ENCODE data around the gene GIGYF2.

Gene GIGYF2

GRCh38 chr2:232767866-232768265, 70.7 kb downstream of the GIGYF2 start:
- H3K27me3 ChIP-seq (replicated peaks; ENCODE audit: control insufficient read depth, insufficient read depth, low read length), result no peaks in the 10 kb centered on the region
- DNase-seq (ENCODE audit: extremely low read depth, insufficient read length), result no peak
- H3K4me3 ChIP-seq (replicated peaks; ENCODE audit: low read depth, low read length), result no peak overlapping the region
- TF ChIP-seq, protein P1, sequence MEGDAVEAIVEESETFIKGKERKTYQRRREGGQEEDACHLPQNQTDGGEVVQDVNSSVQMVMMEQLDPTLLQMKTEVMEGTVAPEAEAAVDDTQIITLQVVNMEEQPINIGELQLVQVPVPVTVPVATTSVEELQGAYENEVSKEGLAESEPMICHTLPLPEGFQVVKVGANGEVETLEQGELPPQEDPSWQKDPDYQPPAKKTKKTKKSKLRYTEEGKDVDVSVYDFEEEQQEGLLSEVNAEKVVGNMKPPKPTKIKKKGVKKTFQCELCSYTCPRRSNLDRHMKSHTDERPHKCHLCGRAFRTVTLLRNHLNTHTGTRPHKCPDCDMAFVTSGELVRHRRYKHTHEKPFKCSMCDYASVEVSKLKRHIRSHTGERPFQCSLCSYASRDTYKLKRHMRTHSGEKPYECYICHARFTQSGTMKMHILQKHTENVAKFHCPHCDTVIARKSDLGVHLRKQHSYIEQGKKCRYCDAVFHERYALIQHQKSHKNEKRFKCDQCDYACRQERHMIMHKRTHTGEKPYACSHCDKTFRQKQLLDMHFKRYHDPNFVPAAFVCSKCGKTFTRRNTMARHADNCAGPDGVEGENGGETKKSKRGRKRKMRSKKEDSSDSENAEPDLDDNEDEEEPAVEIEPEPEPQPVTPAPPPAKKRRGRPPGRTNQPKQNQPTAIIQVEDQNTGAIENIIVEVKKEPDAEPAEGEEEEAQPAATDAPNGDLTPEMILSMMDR (IDR thresholded peaks at IDR 0.05; ENCODE audit: insufficient read depth, low read length, poor library complexity, severe bottlenecking), result no peak
- peaks cover 6% of the 10 kb centered on the region; the same call in 1 of the 2 replicates for H3K36me3 ChIP-seq (ENCODE audit: control insufficient read depth, insufficient read depth, low read length)

- Histone ChIP-seq H3K27me3 (replicated peaks; ENCODE audit: control insufficient read depth, insufficient read depth, low read length) (no peaks in the 10 kb centered on the region), H3K4me3 (replicated peaks; ENCODE audit: low read depth, low read length) (no peak overlapping the region), H3K36me3 (ENCODE audit: control insufficient read depth, insufficient read depth, low read length) (peaks cover 4% of the 10 kb centered on the region; the same call in 1 of the 2 replicates)
- no peak for DNase-seq (ENCODE audit: extremely low read depth, insufficient read length)
- TF ChIP-seq, protein P1 (IDR thresholded peaks at IDR 0.05; ENCODE audit: insufficient read depth, low read length, poor library complexity, severe bottlenecking), result no peak
These were observed 73.1 kb downstream of the GIGYF2 start for GRCh38 chr2:232770207-232770606.

- DNase-seq (ENCODE audit: extremely low read depth, insufficient read length), result no peak
- Histone ChIP-seq H3K27me3 (replicated peaks; ENCODE audit: control insufficient read depth, insufficient read depth, low read length) (no peaks in the 10 kb centered on the region), H3K36me3 (ENCODE audit: control insufficient read depth, insufficient read depth, low read length) (peaks cover 4% of the 10 kb centered on the region; the same call in 1 of the 2 replicates), H3K4me3 (replicated peaks; ENCODE audit: low read depth, low read length) (no peak overlapping the region)
- TF ChIP-seq, protein P1 (IDR thresholded peaks at IDR 0.05; ENCODE audit: insufficient read depth, low read length, poor library complexity, severe bottlenecking), result no peak
These were observed 74.7 kb downstream of the GIGYF2 start for GRCh38 chr2:232771870-232772269.

- H3K36me3 ChIP-seq (ENCODE audit: control insufficient read depth, insufficient read depth, low read length), result peaks cover 4% of the 10 kb centered on the region; the same call in 1 of the 2 replicates
These were observed 75.4 kb downstream of the GIGYF2 start for GRCh38 chr2:232772531-232772930.

DNA sequence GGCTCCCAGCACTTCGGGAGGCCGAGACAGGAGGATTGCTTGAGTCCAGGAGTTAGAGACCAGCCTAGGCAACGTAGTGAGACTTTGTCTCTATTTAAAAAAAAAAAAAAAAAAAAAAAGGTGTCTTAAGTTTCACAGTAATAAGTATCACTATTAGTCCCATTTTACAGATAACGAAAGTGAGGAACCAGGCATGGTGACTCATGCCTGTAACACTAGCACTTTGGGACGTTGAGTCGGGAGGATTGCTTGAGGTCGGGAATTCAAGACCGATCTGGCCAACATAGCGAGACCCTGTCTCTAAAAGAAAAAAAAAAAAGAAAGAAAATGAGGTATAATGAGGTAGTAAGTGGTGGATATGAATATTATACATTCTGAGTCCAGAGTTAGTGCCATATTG, 76.7 kb downstream of the GIGYF2 start:
- Histone ChIP-seq H3K36me3 (ENCODE audit: control insufficient read depth, insufficient read depth, low read length) (peaks cover 1% of the 10 kb centered on the region; the same call in 1 of the 2 replicates), H3K27me3 (replicated peaks; ENCODE audit: control insufficient read depth, insufficient read depth, low read length) (no peaks in the 10 kb centered on the region), H3K4me3 (replicated peaks; ENCODE audit: low read depth, low read length) (no peak overlapping the region)
- TF ChIP-seq, protein P1 (IDR thresholded peaks at IDR 0.05; ENCODE audit: insufficient read depth, low read length, poor library complexity, severe bottlenecking), result no peak
- peak; percentile 35 for DNase-seq (ENCODE audit: extremely low read depth, insufficient read length)

More at GRCh38 chr2:232772531-232772930, 75.4 kb downstream of the GIGYF2 start:
- TF ChIP-seq, protein P1 (IDR thresholded peaks at IDR 0.05; ENCODE audit: insufficient read depth, low read length, poor library complexity, severe bottlenecking), result no peak
- peak; percentile 47 for DNase-seq (ENCODE audit: extremely low read depth, insufficient read length)
- no peaks in the 10 kb centered on the region for H3K27me3 ChIP-seq (replicated peaks; ENCODE audit: control insufficient read depth, insufficient read depth, low read length)
- H3K4me3 ChIP-seq (replicated peaks; ENCODE audit: low read depth, low read length), result no peak overlapping the region

DNA sequence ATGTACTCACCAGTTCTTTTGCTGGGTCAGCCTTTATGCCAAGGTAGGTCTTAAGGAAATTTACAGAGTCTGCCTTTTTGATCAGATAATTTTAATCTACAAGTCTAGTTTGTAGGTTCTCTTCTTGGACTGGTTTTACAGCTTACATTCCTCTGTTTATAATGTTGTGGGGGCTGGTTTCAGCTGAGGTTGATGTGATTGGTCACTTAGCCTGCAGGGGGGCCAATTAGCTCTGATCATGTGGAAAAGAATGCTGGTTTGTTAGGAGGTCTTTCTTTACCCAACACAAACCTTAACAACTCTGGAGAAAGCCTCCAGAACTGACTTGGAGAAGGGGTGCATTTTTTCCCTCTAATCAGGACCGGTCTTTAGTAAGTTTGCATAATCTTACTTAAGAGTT, 79.3 kb downstream of the GIGYF2 start, which contains the start of gene KCNJ13:
KCNJ13 (minus strand) TSS at position 131 of the 400 bp plus-strand sequence. CDS start 5,203 bp downstream, outside the sequence.
- TF ChIP-seq, protein P1 (IDR thresholded peaks at IDR 0.05; ENCODE audit: insufficient read depth, low read length, poor library complexity, severe bottlenecking), result no peak
- H3K27me3 ChIP-seq (replicated peaks; ENCODE audit: control insufficient read depth, insufficient read depth, low read length), result no peaks in the 10 kb centered on the region
- DNase-seq (ENCODE audit: extremely low read depth, insufficient read length), result no peak
- H3K4me3 ChIP-seq (replicated peaks; ENCODE audit: low read depth, low read length), result no peak within 1 kb of the TSS
- H3K36me3 ChIP-seq (ENCODE audit: control insufficient read depth, insufficient read depth, low read length), result no peaks in the 10 kb centered on the region; the same call in 1 of the 2 replicates

All from GM06990 (cell line).